ENCODE data around the gene PRR16.

GRCh38 chr5:120538644-120539043 lies 74.5 kb downstream of the PRR16 start:
- no peak for TF ChIP-seq REST (IDR thresholded peaks at IDR 0.05; ENCODE audit: insufficient replicate concordance, low read depth)
- no peak for TF ChIP-seq CTCF (IDR thresholded peaks at IDR 0.05; ENCODE audit: insufficient read depth, low read length)
- TF ChIP-seq GABPA (IDR thresholded peaks at IDR 0.05; ENCODE audit: low read depth): no peak
- no peak for TF ChIP-seq SPI1 (IDR thresholded peaks at IDR 0.05; ENCODE audit: borderline replicate concordance, low read depth)
